GM18951 (cell line): ENCODE data around the gene RIPOR3.

Source experiments
- POLR2A ChIP-seq: IDR thresholded peaks from 4 replicates; pipeline ENCODE4 v1.6.1; 2011; ENCODE audit warnings: mild to moderate bottlenecking; ENCODE audit not compliant: insufficient read length, insufficient read depth; ENCODE audit errors: extremely low read depth
- in situ Hi-C: fragments of 300-500 bp; cut with MboI; formaldehyde crosslinking; loops from one replicate; pipeline ENCODE4 v1.12.0; 2022; ENCODE audit warnings: low sequenced_read_pairs, mixed read lengths, inconsistent platforms; ENCODE audit not compliant: unreplicated experiment

The RIPOR3 gene

GRCh38 chr20:50690650-50691572 is at the start of gene RIPOR3:
Gene RIPOR3 (minus strand): TSS chr20:50691542. CDS start chr20:50691128, 414 bp downstream.
- in situ Hi-C loops: no loop called here
- no peak for TF ChIP-seq POLR2A

GRCh38 chr20:50737352-50737751 is 46.0 kb upstream of the RIPOR3 start:
- in situ Hi-C loops: no loop called here
- no peak for TF ChIP-seq POLR2A

GRCh38 chr20:50735813-50736212 is 44.5 kb upstream of the RIPOR3 start:
- TF ChIP-seq POLR2A: no peak
- in situ Hi-C loops: no loop called here

- no peak for TF ChIP-seq POLR2A
- in situ Hi-C loops: no loop called here
These were observed 43.7 kb upstream of the RIPOR3 start for GRCh38 chr20:50734730-50735679.

- no peak for TF ChIP-seq POLR2A
- in situ Hi-C loops: no loop called here
These were observed 42.5 kb upstream of the RIPOR3 start for GRCh38 chr20:50733644-50734349.

- in situ Hi-C loops: no loop called here
- no peak for TF ChIP-seq POLR2A
These were observed 40.8 kb upstream of the RIPOR3 start for GRCh38 chr20:50731930-50732690.

GRCh38 chr20:50731055-50731929 is 40.0 kb upstream of the RIPOR3 start, which contains the start of gene PARD6B:
Gene PARD6B (plus strand): TSS chr20:50731580. CDS start chr20:50731787, 207 bp downstream.
- in situ Hi-C loops: no loop called here
- TF ChIP-seq POLR2A: peak; percentile 63

- in situ Hi-C loops: no loop called here
These were observed 39.4 kb upstream of the RIPOR3 start for GRCh38 chr20:50730765-50731054.

GRCh38 chr20:50729901-50730764 is 38.8 kb upstream of the RIPOR3 start:
- no peak for TF ChIP-seq POLR2A
- in situ Hi-C loops: no loop called here

More at GRCh38 chr20:50730765-50731054, 39.4 kb upstream of the RIPOR3 start:
- TF ChIP-seq POLR2A: peak; percentile 68

GRCh38 chr20:50728981-50729874 is 37.9 kb upstream of the RIPOR3 start:
- no peak for TF ChIP-seq POLR2A
- in situ Hi-C loops: no loop called here
